Measurements from ENCODE around the gene ABCC8.
"Not testable (repeated sequence)": the region's sequence is repeated elsewhere in the genome, so short reads cannot be mapped to it uniquely, and the experiment has no call there.

Gene ABCC8

GRCh38 chr11:17426233-17426632, 50.4 kb downstream of the ABCC8 start:
- DNase-seq: not testable (repeated sequence)

DNA sequence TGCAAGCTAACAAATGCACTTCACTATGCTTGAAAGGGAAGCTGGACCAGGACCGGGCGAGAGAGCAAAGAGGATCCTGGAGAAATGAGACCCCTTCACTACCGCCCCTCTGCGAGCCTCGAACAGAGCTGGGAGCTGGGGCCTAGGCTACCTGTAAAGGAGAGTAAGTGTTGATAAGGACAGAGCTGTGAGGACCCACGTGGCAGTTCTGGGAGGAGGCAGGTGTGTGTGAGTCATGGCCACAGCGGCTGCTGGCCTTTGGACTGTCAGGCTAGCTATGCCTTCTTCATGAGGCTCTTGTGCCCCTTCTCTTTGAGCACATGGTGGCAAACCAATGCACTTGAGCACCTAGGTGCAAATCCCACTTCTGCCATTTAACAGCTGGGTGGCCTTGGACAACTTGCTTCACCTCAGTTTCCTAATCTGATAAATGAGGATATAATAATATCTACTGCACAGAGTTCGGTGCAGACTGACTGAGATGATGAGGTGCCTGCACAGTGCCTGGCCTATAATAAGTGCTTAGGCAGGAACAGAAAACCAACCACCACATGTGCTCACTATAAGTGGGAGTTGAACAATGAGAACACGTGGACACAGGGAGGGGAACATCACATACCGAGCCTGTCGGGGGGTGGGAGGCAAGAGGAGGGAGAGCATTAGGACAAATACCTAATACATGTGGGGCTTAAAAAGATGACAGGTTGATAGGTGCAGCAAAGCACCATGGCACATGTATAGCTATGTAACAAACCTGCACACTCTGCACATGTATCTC, 52.9 kb downstream of the ABCC8 start:
- DNase-seq: no peak

GRCh38 chr11:17421781-17422180, 54.9 kb downstream of the ABCC8 start:
- no peak for DNase-seq

DNA sequence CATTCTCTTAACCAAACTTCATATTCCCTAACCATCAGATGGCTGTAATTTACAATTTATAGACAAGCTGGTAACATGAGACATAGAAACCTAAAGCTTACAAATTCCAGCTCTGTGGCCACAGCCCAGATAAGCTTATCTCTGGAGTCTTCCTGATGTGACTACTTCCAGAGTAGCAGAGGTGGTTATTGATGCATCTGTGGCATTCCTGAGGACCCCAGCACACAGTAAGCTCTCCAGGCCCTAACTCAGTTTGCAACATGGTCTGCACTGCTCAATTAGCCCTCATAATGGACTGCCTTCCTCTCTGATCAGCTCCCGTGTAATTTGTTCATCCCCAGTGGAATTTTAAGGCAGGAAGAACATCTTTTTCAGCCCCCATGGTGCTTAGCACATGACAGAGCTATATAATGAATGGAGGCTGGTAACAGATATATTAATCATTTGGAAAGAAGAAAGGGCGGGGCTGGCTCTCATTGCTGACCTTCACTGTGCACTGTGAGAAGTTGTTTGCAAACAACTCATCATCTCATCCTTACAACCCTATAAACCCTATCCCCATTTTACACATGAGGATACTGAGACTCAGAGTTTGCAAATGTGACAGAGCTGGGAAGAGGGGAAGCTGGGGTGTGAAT, 58.1 kb downstream of the ABCC8 start:
- no peak for DNase-seq

DNA sequence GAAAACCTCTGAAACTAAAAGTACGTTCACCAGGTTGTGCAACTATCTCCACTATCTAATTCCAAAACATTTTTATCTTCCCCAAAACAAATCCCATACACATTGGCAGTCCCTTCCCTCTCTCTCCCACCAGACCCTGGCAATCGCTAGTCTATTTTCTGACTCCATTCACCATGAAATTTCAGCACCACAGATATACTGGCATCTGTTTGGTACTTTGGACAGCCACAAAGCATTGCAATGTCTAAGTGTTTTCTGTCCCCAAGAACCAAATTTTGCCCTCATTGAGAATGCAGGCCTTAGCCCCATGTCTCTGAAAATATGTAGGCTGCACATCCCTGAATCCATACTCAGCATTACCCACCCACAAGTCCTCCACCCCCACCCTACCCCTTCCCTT, 60.2 kb downstream of the ABCC8 start:
- DNase-seq: no peak

- no peak for DNase-seq
These were observed 61.0 kb downstream of the ABCC8 start for GRCh38 chr11:17415523-17416104.

DNA sequence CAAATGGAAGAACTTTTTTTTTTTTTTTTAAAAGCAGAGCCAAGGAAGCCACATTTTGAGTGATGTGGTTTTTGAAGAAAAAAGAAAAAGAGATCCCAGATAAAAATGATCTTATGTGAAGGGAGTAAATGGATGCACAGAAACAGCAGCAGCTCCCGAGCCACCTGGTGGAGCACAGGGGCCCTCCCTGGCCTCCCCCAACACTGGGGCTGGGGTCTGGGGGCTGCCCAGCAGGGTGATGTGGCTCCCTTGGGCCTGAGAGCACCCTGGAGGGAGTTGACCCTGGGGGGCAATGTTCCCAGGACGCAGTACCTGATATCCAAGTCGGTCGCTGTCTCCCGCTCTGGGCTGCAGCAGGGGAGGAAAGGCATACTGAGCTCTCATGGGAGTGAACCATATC, 61.7 kb downstream of the ABCC8 start:
- no peak for DNase-seq

GRCh38 chr11:17414317-17414737, 62.3 kb downstream of the ABCC8 start:
- no peak for DNase-seq

DNA sequence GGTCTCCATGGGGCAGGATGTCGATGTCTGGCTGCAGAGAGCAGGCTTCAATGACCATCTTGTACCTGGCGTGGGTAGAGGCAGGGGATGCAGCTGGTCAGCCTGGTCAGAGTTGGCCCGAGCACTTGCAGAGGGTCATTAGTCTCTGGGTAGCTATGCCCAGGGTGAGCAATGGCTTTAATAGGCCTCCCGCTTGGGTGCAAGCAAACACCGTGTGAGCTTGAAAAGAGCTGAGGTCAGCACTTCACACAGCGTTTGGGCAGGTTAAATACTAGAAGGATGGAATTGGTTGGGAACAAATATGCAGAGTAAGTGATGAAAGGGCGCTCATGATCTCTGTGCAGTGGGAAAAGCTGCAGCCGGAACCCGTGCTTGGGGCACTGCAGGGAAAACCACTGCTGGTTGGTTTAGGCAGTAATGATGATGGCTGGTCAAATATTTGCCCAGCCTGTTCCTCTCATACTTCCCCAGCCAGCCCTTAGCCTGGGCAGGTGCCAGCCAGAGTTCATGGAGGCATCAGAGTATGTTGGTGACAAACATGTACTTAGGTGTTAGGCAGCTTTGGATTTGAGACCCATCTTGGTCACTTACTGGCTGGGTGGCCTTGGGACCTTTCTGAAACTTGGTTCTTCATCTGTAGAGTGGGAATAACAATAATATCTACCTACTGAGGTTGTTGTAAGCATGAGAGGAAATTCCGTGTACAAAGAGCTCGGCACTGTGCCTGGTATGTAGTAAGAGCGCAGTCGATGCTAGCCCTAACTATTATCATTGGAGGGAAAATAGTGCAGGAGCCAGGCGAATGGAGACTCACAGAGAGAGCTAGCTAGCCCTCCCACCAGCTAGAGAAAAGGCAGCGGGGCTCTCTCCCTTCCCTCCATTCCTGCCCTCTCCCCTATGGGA, 63.0 kb downstream of the ABCC8 start:
- DNase-seq: no peak

DNA sequence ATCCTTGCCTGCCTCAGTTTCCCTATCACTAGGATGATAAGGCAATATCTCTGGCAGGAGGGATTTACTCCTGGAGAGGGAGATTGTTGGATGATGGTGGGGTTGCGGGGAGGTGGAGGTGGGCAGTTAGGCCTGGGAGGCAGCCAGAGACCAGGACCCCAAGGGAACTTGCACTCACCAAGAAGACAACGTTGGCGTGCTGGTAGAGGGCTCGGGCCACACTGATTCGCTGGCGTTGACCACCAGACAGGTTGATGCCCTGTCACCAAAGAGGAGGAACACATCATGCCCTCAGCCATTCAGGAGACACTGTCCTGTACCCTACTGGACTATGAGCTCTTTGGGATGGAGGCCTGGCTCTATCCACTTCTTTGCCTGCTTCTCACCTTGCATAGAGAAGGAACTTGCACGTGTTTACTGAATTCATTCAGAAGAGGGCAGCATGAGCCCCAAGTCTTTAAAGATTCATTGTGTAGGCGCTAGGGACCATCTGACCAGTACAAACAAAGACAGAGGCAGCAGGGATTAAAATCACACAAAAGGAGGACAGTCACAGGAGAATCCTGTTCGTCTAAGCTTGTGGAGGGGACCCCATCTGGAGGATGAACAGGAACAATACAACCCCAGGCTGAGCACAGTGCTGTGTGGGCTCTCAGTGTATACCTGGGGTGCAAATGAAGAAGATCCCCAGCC, 64.0 kb downstream of the ABCC8 start:
- DNase-seq: no peak

DNA sequence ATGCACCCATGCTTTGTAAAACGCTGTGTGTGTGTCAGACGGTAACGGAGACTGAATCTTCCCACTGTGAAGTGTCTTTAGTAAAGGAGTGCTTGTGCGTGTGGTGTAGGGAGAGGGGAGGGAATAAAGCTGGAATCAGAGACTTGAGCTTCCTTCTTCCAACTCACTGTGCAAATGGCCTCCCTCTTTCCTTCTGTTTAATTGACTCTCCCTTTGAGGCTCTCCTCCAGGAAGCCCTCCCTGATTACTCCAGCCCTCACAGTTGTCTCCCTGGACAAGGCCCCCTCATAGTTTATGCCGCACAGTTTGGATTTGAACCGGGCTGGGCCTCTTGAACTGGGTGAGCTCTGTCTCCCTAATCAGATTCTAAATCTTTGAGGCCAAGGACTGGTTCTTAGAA, 65.2 kb downstream of the ABCC8 start:
- DNase-seq: no peak

DNA sequence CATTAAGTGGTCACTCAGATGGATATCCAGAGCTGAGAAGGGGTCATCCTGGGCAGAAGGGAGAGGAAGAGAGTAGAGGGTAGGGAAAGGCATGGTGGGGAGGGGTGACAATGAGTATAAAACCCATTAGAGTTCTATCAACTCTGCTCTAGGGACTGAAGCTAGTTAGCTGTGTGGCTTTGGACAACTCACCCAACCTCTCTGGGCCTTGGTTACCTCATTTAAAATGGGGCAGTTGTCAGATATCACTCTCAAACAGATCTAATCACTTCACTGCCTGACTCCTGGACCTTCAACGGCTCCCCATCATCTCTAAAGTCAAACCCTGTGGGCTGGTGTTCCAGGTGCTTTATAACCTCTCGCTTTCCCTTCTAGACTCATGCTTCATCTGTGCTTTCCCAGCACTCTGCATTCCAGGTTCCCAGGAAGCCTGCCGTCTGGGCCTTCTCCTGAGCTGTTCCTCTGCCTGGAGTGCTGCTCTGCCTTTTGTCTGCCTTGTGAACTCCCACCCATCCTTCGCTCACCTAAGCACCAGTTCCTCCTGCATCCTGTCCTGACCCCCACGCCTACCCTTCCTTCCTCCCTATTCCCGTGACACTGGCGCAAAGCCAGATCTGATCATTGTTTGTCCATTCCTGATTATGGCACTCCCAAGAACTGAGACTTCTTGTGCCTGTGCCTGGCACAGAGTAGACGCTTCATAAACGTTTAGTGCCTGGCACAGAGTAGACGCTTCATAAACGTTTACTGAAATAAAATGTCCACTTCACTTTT, 65.9 kb downstream of the ABCC8 start:
- no peak for DNase-seq

DNA sequence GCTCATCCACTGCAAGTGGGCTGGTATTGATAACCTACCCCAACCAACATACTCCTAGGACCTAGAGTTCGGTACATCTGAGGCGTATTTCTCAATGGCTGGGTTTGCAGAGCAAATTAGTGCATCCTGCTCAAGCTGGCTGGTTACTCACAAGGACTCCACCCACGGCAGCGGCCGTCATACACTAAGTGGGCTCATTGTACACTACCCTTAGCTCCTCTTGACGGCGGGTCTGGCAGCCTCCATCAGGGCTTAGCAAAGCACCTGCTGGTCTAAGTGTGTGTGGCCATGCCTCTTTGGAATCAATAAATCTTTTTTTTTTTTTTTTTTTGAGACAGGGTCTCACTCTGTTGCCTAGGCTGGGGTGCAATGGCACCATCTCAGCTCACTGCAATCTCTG, 68.0 kb downstream of the ABCC8 start:
- DNase-seq: no peak

DNA sequence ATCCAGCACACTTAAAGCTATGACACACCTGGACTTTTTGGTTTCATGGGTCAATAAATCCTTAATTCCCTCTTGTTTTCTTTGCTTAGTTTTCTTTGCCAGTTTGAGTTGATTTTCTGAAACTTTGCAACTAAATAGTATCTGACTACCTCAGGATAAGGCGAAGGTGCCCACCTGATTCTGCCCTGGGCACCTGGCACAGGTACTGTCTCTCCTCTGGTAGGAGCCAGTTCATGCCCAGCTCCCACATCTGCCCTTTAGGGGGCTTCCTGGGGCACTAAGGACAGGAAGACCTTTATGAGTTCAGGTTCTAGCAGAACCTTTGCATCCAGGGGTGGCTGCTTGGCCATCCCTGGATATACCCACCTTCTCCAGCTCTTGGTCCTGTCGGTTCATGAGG, 68.6 kb downstream of the ABCC8 start:
- DNase-seq: no peak

DNA sequence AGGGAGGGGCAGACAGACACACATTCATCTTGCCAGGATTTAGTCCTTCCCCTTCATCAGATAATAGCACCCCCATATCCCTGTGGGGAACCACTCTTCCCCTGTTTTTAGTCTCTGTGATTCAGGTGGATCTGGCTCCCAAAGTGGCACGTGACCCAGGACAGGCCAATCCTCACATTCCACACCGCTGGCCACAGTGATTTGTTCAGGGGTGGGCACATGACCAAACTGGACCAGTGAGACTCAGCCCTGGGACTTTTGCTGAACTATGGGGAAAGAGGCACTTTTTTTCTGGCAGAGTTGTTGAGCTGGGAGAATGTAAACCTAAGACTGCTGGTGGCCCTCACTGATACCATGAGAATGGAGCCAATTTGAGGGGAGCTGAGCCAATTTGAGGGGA, 69.1 kb downstream of the ABCC8 start:
- no peak for DNase-seq

DNA sequence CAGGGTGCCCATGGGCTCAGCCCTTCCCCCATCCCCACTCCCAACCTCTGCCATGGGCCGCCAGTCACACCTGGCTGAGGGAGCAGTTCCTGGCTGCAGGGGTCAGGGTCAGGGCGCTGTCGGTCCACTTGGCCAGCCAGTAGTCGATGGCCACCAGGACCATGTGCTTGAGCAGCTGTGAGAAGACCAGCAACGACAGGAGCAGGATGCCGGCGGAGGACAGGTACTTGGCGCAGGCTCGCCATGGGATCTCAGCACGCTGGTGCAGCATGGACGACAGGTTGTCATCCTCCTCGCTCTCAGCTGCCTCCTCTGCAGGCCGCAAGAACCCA, 69.9 kb downstream of the ABCC8 start:
- no peak for DNase-seq

GRCh38 chr11:17406082-17406817, 70.4 kb downstream of the ABCC8 start:
- no peak for DNase-seq

- no peak for DNase-seq
These were observed 71.2 kb downstream of the ABCC8 start for GRCh38 chr11:17405232-17406005.

- DNase-seq: no peak
These were observed 72.5 kb downstream of the ABCC8 start for GRCh38 chr11:17403980-17404759.

DNA sequence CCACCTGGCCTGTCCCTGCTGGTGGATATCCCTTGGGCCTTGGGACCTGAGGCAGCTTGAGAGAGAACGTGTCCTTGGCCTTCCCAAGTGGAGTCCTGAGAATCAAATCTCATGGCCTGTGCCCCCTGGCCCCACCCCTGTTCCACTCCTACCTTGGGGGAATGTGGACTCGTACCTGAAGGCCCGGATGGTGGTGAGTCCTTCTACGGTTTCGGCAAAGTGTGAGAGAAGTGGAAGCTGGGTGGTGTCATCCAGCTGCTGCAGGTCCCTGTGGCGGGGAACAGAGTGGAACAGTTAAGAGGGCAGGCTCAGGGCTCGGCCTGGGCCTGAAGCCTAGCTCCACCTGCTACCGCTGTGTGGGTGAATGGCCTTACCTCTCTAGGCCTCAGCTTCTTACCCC, 74.2 kb downstream of the ABCC8 start:
- no peak for DNase-seq

Measured in effector CD8-positive, alpha-beta T cell (primary cell).